ENCODE data around the gene ZNF407. TPM values are rescaled to one million over a fixed set of nuclear protein-coding genes. Genes with fewer than 3 reads are reported as not detected.

ZNF407 gene
- total RNA-seq, 1 experiment from 2014 or later, result 7.6 TPM

- CTCF ChIA-PET, result interaction anchor here (1.2 kb wide), 1 partner anchor 31 kb away, joined by 3 read pairs; no protein-coding TSS in a partner anchor
- no peak for TF ChIP-seq YY1 (IDR thresholded peaks at IDR 0.05; ENCODE audit: extremely low read depth, insufficient replicate concordance, low read depth, low read length)
- Histone ChIP-seq H3K9ac (ENCODE audit: low read length) (no peak overlapping the region), H3K4me3 (replicated peaks in 1 of 2; ENCODE audit: low read depth in 1 of 2, low read length in 2 of 2) (peak overlapping the region in 1 of 2 experiments; percentile 16; a peak in 1 of 4 replicates), H3K27ac (ENCODE audit: low read depth, low read length) (no peak overlapping the region), H3K27me3 (ENCODE audit: insufficient read depth, low read length) (no peaks in the 10 kb centered on the region), H3K4me2 (ENCODE audit: low read length) (peak overlapping the region; percentile 59), H3K9me3 (ENCODE audit: control insufficient read depth in 1 of 2, insufficient read depth in 1 of 2, low read depth in 1 of 2, low read length in 2 of 2) (no peaks in the 10 kb centered on the region), H3K36me3 (ENCODE audit: control insufficient read depth in 1 of 2, insufficient read depth in 2 of 2, low read length in 2 of 2) (no peaks in the 10 kb centered on the region), H2AFZ (ENCODE audit: low read depth, low read length, poor library complexity, severe bottlenecking) (no peak overlapping the region), H3K9me2 (ENCODE audit: insufficient read depth) (no peaks in the 10 kb centered on the region), H4K20me1 (ENCODE audit: insufficient read depth) (no peaks in the 10 kb centered on the region), H3K4me1 (ENCODE audit: control insufficient read depth in 1 of 2, insufficient read depth in 2 of 2, low read length in 2 of 2) (peaks cover 4 to 18% of the 10 kb centered on the region in 2 experiments; a peak in 3 of 4 replicates), H3K79me2 (ENCODE audit: insufficient read depth, low read length) (no peaks in the 10 kb centered on the region)
- intact Hi-C loops (cut with micrococcal nuclease), result no loop called here
- ATAC-seq (peak; percentile 55), DNase-seq (ENCODE audit: low read depth, low spot score) (no peak)
- no TSS peak for BruUV-seq (replicated peaks)
- POLR2A ChIA-PET, result no interaction called here
- RAD21 ChIA-PET (ENCODE audit: low non-redundant PET in 1 of 2, low total read pairs in 2 of 2, uncharacterized antibody in 2 of 2, unreplicated experiment in 2 of 2), result no interaction called here
These were observed 397.1 kb downstream of the ZNF407 start for GRCh38 chr18:74994502-74995418.

- Histone ChIP-seq H3K4me3 (replicated peaks in 1 of 2; ENCODE audit: low read depth in 1 of 2, low read length in 2 of 2) (no peak overlapping the region), H3K9me2 (ENCODE audit: insufficient read depth) (no peaks in the 10 kb centered on the region), H3K79me2 (ENCODE audit: insufficient read depth, low read length) (no peaks in the 10 kb centered on the region), H3K27ac (ENCODE audit: low read depth, low read length) (no peak overlapping the region), H4K20me1 (ENCODE audit: insufficient read depth) (no peaks in the 10 kb centered on the region), H2AFZ (ENCODE audit: low read depth, low read length, poor library complexity, severe bottlenecking) (no peak overlapping the region), H3K9ac (ENCODE audit: low read length) (no peak overlapping the region), H3K4me1 (ENCODE audit: control insufficient read depth in 1 of 2, insufficient read depth in 2 of 2, low read length in 2 of 2) (peaks cover 4 to 18% of the 10 kb centered on the region in 2 experiments; a peak in 3 of 4 replicates), H3K9me3 (ENCODE audit: control insufficient read depth in 1 of 2, insufficient read depth in 1 of 2, low read depth in 1 of 2, low read length in 2 of 2) (no peaks in the 10 kb centered on the region), H3K36me3 (ENCODE audit: control insufficient read depth in 1 of 2, insufficient read depth in 2 of 2, low read length in 2 of 2) (no peaks in the 10 kb centered on the region), H3K4me2 (ENCODE audit: low read length) (peak overlapping the region; percentile 59), H3K27me3 (ENCODE audit: insufficient read depth, low read length) (no peaks in the 10 kb centered on the region)
- intact Hi-C loops (cut with micrococcal nuclease), result no loop called here
- ATAC-seq (no peak), DNase-seq (ENCODE audit: low read depth, low spot score) (no peak)
- ChIA-PET RAD21 (ENCODE audit: low non-redundant PET in 1 of 2, low total read pairs in 2 of 2, uncharacterized antibody in 2 of 2, unreplicated experiment in 2 of 2) (no interaction called here), CTCF (interaction anchor here (1.2 kb wide), 1 partner anchor 32 kb away, joined by 3 read pairs; no protein-coding TSS in a partner anchor), POLR2A (no interaction called here)
- TF ChIP-seq SP1 (IDR thresholded peaks at IDR 0.05; ENCODE audit: low read depth) (no peak), REST (IDR thresholded peaks at IDR 0.05; ENCODE audit: low read depth) (no peak), FOSL1 (IDR thresholded peaks at IDR 0.05; ENCODE audit: low read depth) (no peak), CBX3 (IDR thresholded peaks at IDR 0.05; ENCODE audit: low read depth) (no peak), RAD21 (IDR thresholded peaks at IDR 0.05; ENCODE audit: low read depth) (no peak)
- BruUV-seq (replicated peaks), result no TSS peak
These were observed 397.7 kb downstream of the ZNF407 start for GRCh38 chr18:74995419-74995736.
